H1 (cell line): Measurements from ENCODE around the gene H1-8. TPM values are rescaled to one million over a fixed set of nuclear protein-coding genes. Genes with fewer than 3 reads are reported as not detected.

ENCODE experiments used
- CTCF ChIA-PET: fragments of 300-600 bp; sonication (Branson Sonifier 250); formaldehyde crosslinking; loops from one replicate; lab custom pipeline; 2021; ENCODE audit not compliant: partially characterized antibody; lab: Charles Lee
- POLR2A ChIA-PET: fragments of 300-600 bp; sonication (Branson Sonifier 250); formaldehyde crosslinking; loops from one replicate; lab custom pipeline; 2021; ENCODE audit warnings: inconsistent platforms; ENCODE audit not compliant: partially characterized antibody; lab: Charles Lee
- DNase-seq, 2 experiments: peaks; one replicate each; pipeline versions ENCODE4 v3.0.0 to v3.0.0-alpha.2; 2010 to 2022; ENCODE audit warnings: low spot score in 2 of 2, low read depth in 1 of 2, mixed read lengths in 1 of 2
- FAIRE-seq: peaks from 2 replicates; lab custom pipeline; 2011; peaks lifted over from hg19 to GRCh38; lab: Jason Lieb, UNC
- H2AFZ ChIP-seq: 2 replicates; pipeline ENCODE4 v1.8.1; 2012; ENCODE audit warnings: low read length, inconsistent platforms
- H2AK5ac ChIP-seq: 2 replicates; pipeline ENCODE4 v1.6.1; 2013; ENCODE audit warnings: low read depth, low read length
- H2BK120ac ChIP-seq: replicated peaks from 2 replicates; pipeline ENCODE3; 2013; ENCODE audit warnings: low read depth, low read length, inconsistent platforms
- H2BK12ac ChIP-seq: 2 replicates; pipeline ENCODE4 v1.6.1; 2013; ENCODE audit warnings: low read depth, low read length
- H2BK15ac ChIP-seq: 2 replicates; pipeline ENCODE4 v1.6.1; 2013; ENCODE audit warnings: low read length
- H2BK20ac ChIP-seq: 2 replicates; pipeline ENCODE4 v1.6.1; 2013; ENCODE audit warnings: low read length
- H2BK5ac ChIP-seq: 2 replicates; pipeline ENCODE4 v1.6.1; 2013; ENCODE audit warnings: low read depth, low read length
- H3K14ac ChIP-seq: 2 replicates; pipeline ENCODE4 v1.6.1; 2013; ENCODE audit warnings: inconsistent platforms; ENCODE audit not compliant: insufficient read length
- H3K18ac ChIP-seq: 2 replicates; pipeline ENCODE4 v1.6.1; 2013; ENCODE audit warnings: low read length; ENCODE audit errors: extremely low read depth
- H3K23ac ChIP-seq: 2 replicates; pipeline ENCODE4 v1.6.1; 2013; ENCODE audit warnings: inconsistent platforms; ENCODE audit not compliant: insufficient read length
- H3K23me2 ChIP-seq: 2 replicates; pipeline ENCODE4 v1.6.1; 2013; ENCODE audit warnings: low read depth, low read length
- H3K27ac ChIP-seq: 2 replicates; pipeline ENCODE4 v1.6.1; 2011; ENCODE audit warnings: low read depth, low read length, inconsistent platforms
- H3K27me3 ChIP-seq, 4 experiments: replicated peaks in 1 of 4; 1 replicate in 1 of 4; 2 replicates in 3 of 4; pipeline versions ENCODE4 v1.6.1 to v1.8.1; 2011 to 2013; ENCODE audit warnings: low read length in 3 of 4, mild to moderate bottlenecking in 3 of 4, inconsistent platforms in 2 of 4, mixed read lengths in 2 of 4, moderate library complexity in 1 of 4; ENCODE audit not compliant: control insufficient read depth in 3 of 4, insufficient read depth in 3 of 4; ENCODE audit errors: extremely low read depth in 1 of 4
- H3K36me3 ChIP-seq, 4 experiments: 2 replicates each; pipeline versions ENCODE4 v1.6.1 to v1.8.1; 2011 to 2013; ENCODE audit warnings: mild to moderate bottlenecking in 4 of 4, low read length in 3 of 4, moderate library complexity in 2 of 4, control low read depth in 1 of 4, inconsistent platforms in 1 of 4; ENCODE audit not compliant: insufficient read depth in 4 of 4, control insufficient read depth in 2 of 4
- H3K4ac ChIP-seq: replicated peaks from 2 replicates; pipeline ENCODE3; 2013; ENCODE audit warnings: low read length, low read depth, mixed read lengths, inconsistent platforms; ENCODE audit not compliant: insufficient read length
- H3K4me1 ChIP-seq, 4 experiments: replicated peaks in 1 of 4; 1 replicate in 1 of 4; 2 replicates in 3 of 4; pipeline versions ENCODE4 v1.6.1 to v1.8.1; 2011 to 2013; ENCODE audit warnings: low read length in 3 of 4, inconsistent platforms in 2 of 4, mixed read lengths in 1 of 4; ENCODE audit not compliant: insufficient read depth in 4 of 4, control insufficient read depth in 3 of 4
- H3K4me2 ChIP-seq, 2 experiments: 2 replicates each; pipeline versions ENCODE4 v1.6.1 to v1.8.1; 2011 to 2013; ENCODE audit warnings: low read depth in 2 of 2, low read length in 2 of 2, control low read depth in 1 of 2, inconsistent platforms in 1 of 2, mild to moderate bottlenecking in 1 of 2; ENCODE audit not compliant: insufficient read depth in 1 of 2
- H3K4me3 ChIP-seq, 4 experiments: fragments of 200-600, 300-600 bp in 1 of 4; sonication (generic), shearing (Covaris generic), sonication (Bioruptor Twin) in 1 of 4; 2 replicates each; pipeline versions ENCODE4 v1.5.1 to v1.8.1; 2011 to 2016; ENCODE audit warnings: low read length in 4 of 4, low read depth in 3 of 4, control low read depth in 2 of 4, inconsistent platforms in 2 of 4, mild to moderate bottlenecking in 2 of 4, mixed read lengths in 1 of 4, moderate library complexity in 1 of 4; ENCODE audit not compliant: insufficient read depth in 2 of 4; ENCODE audit errors: extremely low read depth in 1 of 4
- H3K56ac ChIP-seq: replicated peaks from 2 replicates; pipeline ENCODE3; 2013; ENCODE audit warnings: low read depth, mild to moderate bottlenecking, mixed read lengths, low read length, inconsistent platforms; ENCODE audit not compliant: insufficient read length
- H3K79me1 ChIP-seq: 2 replicates; pipeline ENCODE4 v1.6.1; 2013; ENCODE audit warnings: low read depth, low read length, control low read depth
- H3K79me2 ChIP-seq, 2 experiments: 2 replicates each; pipeline versions ENCODE4 v1.6.1 to v1.8.1; 2012 to 2013; ENCODE audit warnings: low read length in 2 of 2, mild to moderate bottlenecking in 2 of 2, inconsistent platforms in 1 of 2; ENCODE audit not compliant: insufficient read depth in 2 of 2, control insufficient read depth in 1 of 2
- H3K9ac ChIP-seq, 4 experiments: replicated peaks in 1 of 4; 1 replicate in 1 of 4; 2 replicates in 3 of 4; pipeline versions ENCODE4 v1.6.1 to v1.8.1; 2011 to 2013; ENCODE audit warnings: low read depth in 3 of 4, low read length in 3 of 4, control low read depth in 2 of 4, mild to moderate bottlenecking in 2 of 4, moderate library complexity in 2 of 4, inconsistent platforms in 1 of 4; ENCODE audit errors: extremely low read depth in 1 of 4
- H3K9me3 ChIP-seq, 2 experiments: 2 replicates each; pipeline versions ENCODE4 v1.6.1 to v1.8.1; 2012 to 2013; ENCODE audit warnings: mild to moderate bottlenecking in 2 of 2, moderate library complexity in 2 of 2, control low read depth in 1 of 2, inconsistent platforms in 1 of 2, low read depth in 1 of 2, low read length in 1 of 2, mixed read lengths in 1 of 2; ENCODE audit not compliant: insufficient read depth in 2 of 2
- H4K20me1 ChIP-seq, 2 experiments: replicated peaks in 1 of 2; 2 replicates each; pipeline versions ENCODE3 to v1.8.1; 2011 to 2013; ENCODE audit warnings: inconsistent platforms in 2 of 2, low read length in 2 of 2, mild to moderate bottlenecking in 1 of 2; ENCODE audit not compliant: insufficient read depth in 2 of 2, control insufficient read depth in 1 of 2
- H4K5ac ChIP-seq: 2 replicates; pipeline ENCODE4 v1.6.1; 2013; ENCODE audit warnings: low read length, low read depth, mixed read lengths, inconsistent platforms; ENCODE audit not compliant: insufficient read length
- H4K8ac ChIP-seq: 2 replicates; pipeline ENCODE4 v1.8.0; 2013; ENCODE audit warnings: mild to moderate bottlenecking, moderate library complexity, low read length, inconsistent platforms; ENCODE audit not compliant: insufficient read depth; ENCODE audit errors: extremely low read depth
- H4K91ac ChIP-seq: replicated peaks from 2 replicates; pipeline ENCODE3; 2013; ENCODE audit warnings: low read length, mixed read lengths, inconsistent platforms; ENCODE audit not compliant: insufficient read length
- ASH2L ChIP-seq: fragments of 200-600, 300-600 bp; sonication (generic); IDR thresholded peaks from one replicate; pipeline ENCODE4 v1.7.1; 2017; ENCODE audit warnings: low read length
- BACH1 ChIP-seq: IDR thresholded peaks from 2 replicates; pipeline ENCODE4 v1.6.1; 2012; ENCODE audit warnings: low read length, improper control_type of control experiment
- E2F6 ChIP-seq: IDR thresholded peaks from 2 replicates; pipeline ENCODE4 v1.6.1; 2012; ENCODE audit warnings: inconsistent platforms
- EGR1 ChIP-seq: IDR thresholded peaks from 2 replicates; pipeline ENCODE4 v1.6.1; 2011; ENCODE audit warnings: low read depth, low read length, borderline replicate concordance
- EP300 ChIP-seq, 2 experiments: IDR thresholded peaks; 1 replicate in 1 of 2; 2 replicates in 1 of 2; pipeline ENCODE4 v1.6.1; 2011 to 2012; ENCODE audit warnings: low read depth in 2 of 2, low read length in 2 of 2, mild to moderate bottlenecking in 2 of 2, borderline replicate concordance in 1 of 2, inconsistent platforms in 1 of 2, moderate library complexity in 1 of 2
- JUND ChIP-seq: IDR thresholded peaks from 2 replicates; pipeline ENCODE4 v1.6.1; 2011; ENCODE audit warnings: mild to moderate bottlenecking, improper control_type of control experiment, low read length
- KDM4A ChIP-seq: IDR thresholded peaks from one replicate; pipeline ENCODE4 v1.7.1; 2012; ENCODE audit warnings: low read depth, mild to moderate bottlenecking, moderate library complexity, low read length, inconsistent platforms; ENCODE audit not compliant: severe bottlenecking
- NANOG ChIP-seq: IDR thresholded peaks from 2 replicates; pipeline ENCODE4 v1.6.1; 2011; ENCODE audit warnings: low read length, low read depth, mild to moderate bottlenecking, inconsistent platforms; ENCODE audit not compliant: insufficient read depth, poor library complexity, severe bottlenecking
- PHF8 ChIP-seq: fragments of 200-600 bp; sonication (generic); conservative IDR thresholded peaks from 2 replicates; pipeline ENCODE4 v1.7.1; 2012; ENCODE audit warnings: low read depth, mild to moderate bottlenecking, inconsistent platforms, low read length, moderate library complexity
- POLR2AphosphoS5 ChIP-seq: IDR thresholded peaks from 2 replicates; pipeline ENCODE4 v1.6.1; 2011; ENCODE audit warnings: low read depth, low read length
- SP1 ChIP-seq: IDR thresholded peaks from 2 replicates; pipeline ENCODE4 v1.6.1; 2011; ENCODE audit warnings: low read depth, low read length
- TAF1 ChIP-seq: IDR thresholded peaks from 2 replicates; pipeline ENCODE4 v1.6.1; 2011; ENCODE audit warnings: mild to moderate bottlenecking, low read depth, low read length
- TBP ChIP-seq: IDR thresholded peaks from 2 replicates; pipeline ENCODE4 v1.6.1; 2011; ENCODE audit warnings: low read depth, low read length, improper control_type of control experiment
- ZNF274 ChIP-seq: IDR thresholded peaks from 2 replicates; pipeline ENCODE4 v1.7.0; 2012; ENCODE audit warnings: low read length, borderline replicate concordance; ENCODE audit errors: extremely low read depth
- WGBS, 2 experiments: shearing (Covaris generic) in 1 of 2; methylation state at CpG; one replicate each; pipeline versions ENCODE4 v1.1.6 to v1.1.7; 2013 to 2015; ENCODE audit warnings: low lambda C conversion rate in 2 of 2, mixed read lengths in 2 of 2, inconsistent platforms in 1 of 2, low coverage in 1 of 2, missing lambda C conversion rate in 1 of 2; ENCODE audit not compliant: insufficient replicate concordance in 2 of 2, insufficient coverage in 1 of 2, insufficient read length in 1 of 2; ENCODE audit errors: extremely low coverage in 1 of 2, missing lambda C conversion rate in 1 of 2; 5-methylcytosine and 5-hydroxymethylcytosine counted together
- polyA plus RNA-seq, 7 experiments: library from polyadenylated mRNA; depleted of rRNA in 3 of 7; stranded (reverse) in 5 of 7; unstranded in 2 of 7; fragments of >200 nt in 5 of 7; fragments of 200-250 nt in 2 of 7; gene quantifications; 1 replicate in 5 of 7; 2 replicates in 1 of 7; 4 replicates in 1 of 7; pipeline versions ENCODE4 v1.2.1 to v1.2.3, GENCODE V29; 2011 to 2013; ENCODE audit warnings: missing spikeins in 2 of 7, mixed read lengths in 2 of 7
- total RNA-seq: library from RNA; stranded (reverse); fragmentation: NEBNext Ultra II Directional; extraction: Animal tissue kit (Norgen Biotek cat#: 25700); gene quantifications from 2 replicates; pipeline ENCODE4 v1.2.1, GENCODE V29; 2021

H1-8 gene
- total and polyA plus RNA-seq, 2 of the 8 experiments (the other 6 are each of a cell fraction or from before 2014, with no cell fraction given) = not detected

- Histone ChIP-seq H2BK12ac (no peak overlapping the region), H2BK15ac (no peak overlapping the region), H4K8ac (no peak overlapping the region), H3K23me2 (no peaks in the 10 kb centered on the region), H3K27ac (no peak overlapping the region), H3K56ac (no peak overlapping the region), H2AFZ (no peak overlapping the region), H3K4me1 (peaks cover 0 to 19% (median 2%) of the 10 kb centered on the region in 4 experiments; a peak in 4 of 7 replicates), H3K4me3 (no peak overlapping the region), H3K14ac (no peak overlapping the region), H3K9ac (no peak overlapping the region), H2AK5ac (no peak overlapping the region), H4K20me1 (peaks cover 0 to 2% of the 10 kb centered on the region in 2 experiments), H2BK5ac (no peak overlapping the region), H3K4ac (no peak overlapping the region), H3K79me1 (0 out of 2 replicates have a peak, but pooled peaks cover 2% of the 10 kb centered on the region), H2BK20ac (no peak overlapping the region), H3K79me2 (no peaks in the 10 kb centered on the region), H3K9me3 (no peaks in the 10 kb centered on the region), H3K18ac (no peak overlapping the region), H3K23ac (no peak overlapping the region), H4K5ac (no peak overlapping the region), H3K4me2 (no peak overlapping the region), H4K91ac (no peak overlapping the region), H2BK120ac (no peak overlapping the region), H3K36me3 (no peaks in the 10 kb centered on the region), H3K27me3 (no peaks in the 10 kb centered on the region)
- ChIA-PET CTCF (interaction anchor here (0.9 to 5.1 kb wide), 8 partner anchors 10 to 365 kb away, joined by 3 to 19 read pairs (median 6); no protein-coding TSS in a partner anchor), POLR2A (no interaction called here)
- WGBS, 2 experiments = 87% methylated on average over 12 of the region's 17 CpGs; no CpG with 5 or more reads in 1 of the 2 experiments
- DNase-seq (no peak), FAIRE-seq (no peak)
- TF ChIP-seq KDM4A (no peak), EGR1 (no peak), BACH1 (no peak), JUND (no peak), TBP (no peak), POLR2AphosphoS5 (no peak), ZNF274 (no peak), EP300 (IDR thresholded peaks at IDR 0.05; ENCODE audit: borderline replicate concordance in 1 of 2, low read depth in 2 of 2, low read length in 2 of 2) (no peak), E2F6 (no peak), NANOG (no peak), ASH2L (no peak), SP1 (no peak), PHF8 (no peak), TAF1 (no peak)
These were observed 34.4 kb downstream of the H1-8 start for GRCh38 chr3:129577366-129577765.
